HFFc6 (cell line): ENCODE data around the gene DGCR2. TPM values are rescaled to one million over a fixed set of nuclear protein-coding genes. Genes with fewer than 3 reads are reported as not detected.

Experiments used
- DNase-seq: peaks from one replicate; pipeline ENCODE4 v3.0.0-alpha.2; 2018
- H3K27ac Mint-ChIP-seq: 2 replicates; pipeline ENCODE4 v1.8.0; 2020; ENCODE audit warnings: mild to moderate bottlenecking, mixed read lengths
- H3K27me3 Mint-ChIP-seq: 2 replicates; pipeline ENCODE4 v1.8.0; 2021; ENCODE audit warnings: mild to moderate bottlenecking, moderate library complexity, mixed read lengths; ENCODE audit not compliant: insufficient read depth
- H3K36me3 Mint-ChIP-seq: 2 replicates; pipeline ENCODE4 v1.8.0; 2021; ENCODE audit warnings: low read depth, mixed read lengths
- H3K4me1 Mint-ChIP-seq: 2 replicates; pipeline ENCODE4 v1.8.0; 2020; ENCODE audit warnings: low read depth, mixed read lengths
- H3K4me3 Mint-ChIP-seq: 2 replicates; pipeline ENCODE4 v1.8.0; 2020; ENCODE audit warnings: mild to moderate bottlenecking, moderate library complexity, mixed read lengths
- H3K9me3 Mint-ChIP-seq: 2 replicates; pipeline ENCODE4 v1.8.0; 2020; ENCODE audit warnings: mild to moderate bottlenecking, mixed read lengths
- total RNA-seq, 6 experiments: library from RNA; stranded (reverse); fragmentation: NEBNext Ultra II Directional; extraction: Animal tissue kit (Norgen Biotek cat#: 25700); gene quantifications; 2 replicates in 1 of 6; 3 replicates in 5 of 6; pipeline ENCODE4 v1.2.3, GENCODE V29; 2021
- TF ChIP-seq, protein P1 (sequence below): fragments of 200-600 bp; sonication (generic); IDR thresholded peaks from 2 replicates; pipeline ENCODE4 v1.5.0; 2021; ENCODE audit warnings: antibody characterized with exemption, mild to moderate bottlenecking

DGCR2 gene
- total RNA-seq, 6 experiments from 2014 or later, result 46.1 to 57.9 (median 53.7) TPM

DNA sequence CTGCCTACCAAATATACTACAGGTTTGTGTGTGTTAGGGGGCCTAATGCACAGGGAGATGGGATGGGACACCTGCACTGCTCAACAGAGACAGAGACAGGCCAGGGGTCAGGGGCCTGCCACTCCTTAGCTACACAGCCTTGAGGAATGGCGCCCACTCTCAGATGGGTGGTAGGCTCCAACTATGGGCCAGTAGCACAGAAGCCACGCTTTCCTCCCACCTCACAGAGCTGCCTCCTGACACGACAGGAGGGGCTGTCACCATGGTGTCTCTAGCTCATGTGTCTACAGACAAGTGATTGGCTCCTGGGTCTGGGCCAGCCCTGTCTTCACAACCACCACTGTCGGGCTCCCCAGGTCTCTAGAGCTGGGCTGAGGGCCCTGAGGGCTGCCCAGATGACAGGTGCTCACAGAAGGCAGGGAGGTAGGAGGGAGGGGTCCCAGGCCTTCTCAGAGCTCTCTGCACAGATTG, 81.8 kb downstream of the DGCR2 start:
- no peak for DNase-seq
- TF ChIP-seq, protein P1, sequence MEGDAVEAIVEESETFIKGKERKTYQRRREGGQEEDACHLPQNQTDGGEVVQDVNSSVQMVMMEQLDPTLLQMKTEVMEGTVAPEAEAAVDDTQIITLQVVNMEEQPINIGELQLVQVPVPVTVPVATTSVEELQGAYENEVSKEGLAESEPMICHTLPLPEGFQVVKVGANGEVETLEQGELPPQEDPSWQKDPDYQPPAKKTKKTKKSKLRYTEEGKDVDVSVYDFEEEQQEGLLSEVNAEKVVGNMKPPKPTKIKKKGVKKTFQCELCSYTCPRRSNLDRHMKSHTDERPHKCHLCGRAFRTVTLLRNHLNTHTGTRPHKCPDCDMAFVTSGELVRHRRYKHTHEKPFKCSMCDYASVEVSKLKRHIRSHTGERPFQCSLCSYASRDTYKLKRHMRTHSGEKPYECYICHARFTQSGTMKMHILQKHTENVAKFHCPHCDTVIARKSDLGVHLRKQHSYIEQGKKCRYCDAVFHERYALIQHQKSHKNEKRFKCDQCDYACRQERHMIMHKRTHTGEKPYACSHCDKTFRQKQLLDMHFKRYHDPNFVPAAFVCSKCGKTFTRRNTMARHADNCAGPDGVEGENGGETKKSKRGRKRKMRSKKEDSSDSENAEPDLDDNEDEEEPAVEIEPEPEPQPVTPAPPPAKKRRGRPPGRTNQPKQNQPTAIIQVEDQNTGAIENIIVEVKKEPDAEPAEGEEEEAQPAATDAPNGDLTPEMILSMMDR, result no peak
- Mint-ChIP-seq H3K27me3 (peaks cover 3% of the 10 kb centered on the region; the same call in 1 of the 2 replicates), H3K36me3 (peaks cover 16% of the 10 kb centered on the region), H3K9me3 (no peaks in the 10 kb centered on the region), H3K4me1 (peaks cover 17% of the 10 kb centered on the region), H3K27ac (no peak overlapping the region), H3K4me3 (no peak overlapping the region)

GRCh38 chr22:19039796-19040280, 82.4 kb downstream of the DGCR2 start:
- no peak overlapping the region for H3K27ac Mint-ChIP-seq
- DNase-seq, result no peak
- no peaks in the 10 kb centered on the region for H3K9me3 Mint-ChIP-seq
- H3K4me3 Mint-ChIP-seq, result no peak overlapping the region
- peaks cover 3% of the 10 kb centered on the region; the same call in 1 of the 2 replicates for H3K27me3 Mint-ChIP-seq
- peaks cover 12% of the 10 kb centered on the region for H3K4me1 Mint-ChIP-seq
- peaks cover 10% of the 10 kb centered on the region; the same call in 1 of the 2 replicates for H3K36me3 Mint-ChIP-seq
- TF ChIP-seq, protein P1, result no peak

DNA sequence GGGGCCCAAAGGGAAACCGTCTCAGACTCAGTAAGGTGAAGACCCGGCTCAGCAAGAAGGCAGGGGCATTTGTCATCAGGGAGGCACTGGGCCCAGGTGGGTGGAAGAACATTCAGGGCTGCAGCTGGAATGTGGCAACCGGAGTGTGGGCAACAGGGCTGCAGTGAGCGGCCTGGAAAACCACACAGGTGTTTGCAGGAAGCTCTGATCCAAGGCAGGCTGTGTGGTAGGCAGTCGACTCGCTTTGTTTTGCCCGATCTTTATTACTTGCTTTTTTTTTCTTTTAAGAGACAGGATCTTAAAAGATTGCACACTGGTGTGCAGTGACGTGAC, 82.8 kb downstream of the DGCR2 start:
- peaks cover 3% of the 10 kb centered on the region; the same call in 1 of the 2 replicates for H3K27me3 Mint-ChIP-seq
- H3K4me1 Mint-ChIP-seq, result peaks cover 8% of the 10 kb centered on the region
- TF ChIP-seq, protein P1, result no peak
- H3K4me3 Mint-ChIP-seq, result no peak overlapping the region
- H3K36me3 Mint-ChIP-seq, result peaks cover 7% of the 10 kb centered on the region; the same call in 1 of the 2 replicates
- no peaks in the 10 kb centered on the region for H3K9me3 Mint-ChIP-seq
- DNase-seq, result no peak
- no peak overlapping the region for H3K27ac Mint-ChIP-seq

- Mint-ChIP-seq H3K27me3 (peaks cover 3% of the 10 kb centered on the region; the same call in 1 of the 2 replicates), H3K4me3 (no peak overlapping the region), H3K4me1 (peaks cover 3% of the 10 kb centered on the region), H3K36me3 (peaks cover 2% of the 10 kb centered on the region; the same call in 1 of the 2 replicates), H3K27ac (no peak overlapping the region), H3K9me3 (no peaks in the 10 kb centered on the region)
- TF ChIP-seq, protein P1, result peak; percentile 21; the same call in 1 of the 2 replicates
- no peak for DNase-seq
These were observed 83.3 kb downstream of the DGCR2 start for GRCh38 chr22:19038728-19039447.

DNA sequence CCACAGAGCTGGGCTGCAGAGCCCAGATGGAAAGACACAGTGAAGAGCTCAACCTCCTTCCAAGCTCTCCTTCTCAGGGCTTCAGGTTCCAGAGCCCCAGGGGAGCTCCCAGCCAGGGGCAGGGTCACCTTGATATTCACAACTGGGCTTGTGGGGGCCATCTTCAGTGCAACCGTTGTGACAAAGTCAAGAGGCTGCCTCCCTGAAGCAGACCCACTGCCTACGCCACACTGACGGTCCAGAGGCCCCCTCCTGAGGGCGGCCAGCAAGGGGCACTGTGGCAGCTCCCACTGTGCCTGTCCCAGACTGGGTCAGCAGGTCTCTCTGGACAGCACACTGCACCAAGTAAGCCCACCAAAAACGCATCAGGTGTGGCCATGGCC, 84.1 kb downstream of the DGCR2 start:
- no peaks in the 10 kb centered on the region for H3K9me3 Mint-ChIP-seq
- H3K36me3 Mint-ChIP-seq, result no peaks in the 10 kb centered on the region
- no peak overlapping the region for H3K27ac Mint-ChIP-seq
- H3K4me1 Mint-ChIP-seq, result no peaks in the 10 kb centered on the region; the same call in 1 of the 2 replicates
- no peak overlapping the region for H3K4me3 Mint-ChIP-seq
- no peak for DNase-seq
- peaks cover 3% of the 10 kb centered on the region; the same call in 1 of the 2 replicates for H3K27me3 Mint-ChIP-seq
- TF ChIP-seq, protein P1, result no peak
